Osteocyte (in vitro differentiated cells): ENCODE data around the gene NSMCE1. TPM values are rescaled to one million over a fixed set of nuclear protein-coding genes. Genes with fewer than 3 reads are reported as not detected.

Source experiments
- DNase-seq: peaks from one replicate; pipeline ENCODE4 v3.0.0; 2021; ENCODE audit warnings: mixed read lengths; ENCODE audit not compliant: unreplicated experiment; ENCODE audit errors: extremely low spot score
- H3K27ac Mint-ChIP-seq: one replicate; pipeline ENCODE4 v1.8.0; 2021; ENCODE audit warnings: mild to moderate bottlenecking, mixed read lengths; ENCODE audit not compliant: unreplicated experiment
- H3K27me3 Mint-ChIP-seq: one replicate; pipeline ENCODE4 v1.8.0; 2021; ENCODE audit warnings: mixed read lengths; ENCODE audit not compliant: unreplicated experiment
- H3K36me3 Mint-ChIP-seq: one replicate; pipeline ENCODE4 v1.8.0; 2021; ENCODE audit warnings: mixed read lengths; ENCODE audit not compliant: unreplicated experiment
- H3K4me1 Mint-ChIP-seq: one replicate; pipeline ENCODE4 v1.8.0; 2021; ENCODE audit warnings: mixed read lengths; ENCODE audit not compliant: unreplicated experiment
- H3K4me3 Mint-ChIP-seq: one replicate; pipeline ENCODE4 v1.8.0; 2021; ENCODE audit warnings: mild to moderate bottlenecking, moderate library complexity, mixed read lengths; ENCODE audit not compliant: unreplicated experiment
- H3K9me3 Mint-ChIP-seq: one replicate; pipeline ENCODE4 v1.8.0; 2021; ENCODE audit warnings: mixed read lengths; ENCODE audit not compliant: unreplicated experiment
- CTCF ChIP-seq: fragments of 200-600 bp; sonication (generic); IDR thresholded peaks from 2 replicates; pipeline ENCODE4 v1.5.0; 2021; ENCODE audit warnings: antibody characterized with exemption, mild to moderate bottlenecking, moderate library complexity
- total RNA-seq: library from RNA; stranded (reverse); gene quantifications from 2 replicates; pipeline ENCODE4 v1.2.1, GENCODE V29; 2021

The NSMCE1 gene
- total RNA-seq, 1 donor from 2014 or later = 28.3 TPM

- DNase-seq = no peak
- H3K27me3 Mint-ChIP-seq = peaks cover 15% of the 10 kb centered on the region
- no peak overlapping the region for H3K4me3 Mint-ChIP-seq
- no peak for TF ChIP-seq CTCF
- peaks cover 15% of the 10 kb centered on the region for H3K4me1 Mint-ChIP-seq
- no peaks in the 10 kb centered on the region for H3K9me3 Mint-ChIP-seq
- H3K27ac Mint-ChIP-seq = no peak overlapping the region
- no peaks in the 10 kb centered on the region for H3K36me3 Mint-ChIP-seq
Measured at GRCh38 chr16:27197004-27197403, 71.6 kb downstream of the NSMCE1 start.

- H3K27ac Mint-ChIP-seq = no peak overlapping the region
- H3K4me3 Mint-ChIP-seq = no peak overlapping the region
- no peaks in the 10 kb centered on the region for H3K9me3 Mint-ChIP-seq
- H3K27me3 Mint-ChIP-seq = peaks cover 15% of the 10 kb centered on the region
- no peak for TF ChIP-seq CTCF
- DNase-seq = no peak
- no peaks in the 10 kb centered on the region for H3K36me3 Mint-ChIP-seq
- peaks cover 14% of the 10 kb centered on the region for H3K4me1 Mint-ChIP-seq
Measured at GRCh38 chr16:27195941-27196595, 72.5 kb downstream of the NSMCE1 start.

GRCh38 chr16:27195076-27195741, 73.4 kb downstream of the NSMCE1 start:
- TF ChIP-seq CTCF = no peak
- Mint-ChIP-seq H3K4me3 (no peak overlapping the region), H3K27ac (no peak overlapping the region), H3K36me3 (no peaks in the 10 kb centered on the region), H3K9me3 (no peaks in the 10 kb centered on the region), H3K27me3 (peaks cover 15% of the 10 kb centered on the region), H3K4me1 (peaks cover 11% of the 10 kb centered on the region)
- no peak for DNase-seq

- Mint-ChIP-seq H3K9me3 (no peaks in the 10 kb centered on the region), H3K4me3 (no peak overlapping the region), H3K27me3 (peaks cover 15% of the 10 kb centered on the region)
Measured at GRCh38 chr16:27193300-27193990, 75.1 kb downstream of the NSMCE1 start.

More at GRCh38 chr16:27193300-27193990, 75.1 kb downstream of the NSMCE1 start:
- DNase-seq = no peak
- H3K36me3 Mint-ChIP-seq = no peaks in the 10 kb centered on the region
- TF ChIP-seq CTCF = no peak
- H3K27ac Mint-ChIP-seq = no peak overlapping the region
- H3K4me1 Mint-ChIP-seq = no peaks in the 10 kb centered on the region
